NOMO-1 treated with DMSO at 0.1 percent for 48 hours (cell line): ENCODE results near the gene COA7.

Source experiments
- DNase-seq: peaks from one replicate; lab custom pipeline; 2025; ENCODE audit not compliant: unreplicated experiment; lab: John Stamatoyannopoulos, UW

The COA7 gene

DNA sequence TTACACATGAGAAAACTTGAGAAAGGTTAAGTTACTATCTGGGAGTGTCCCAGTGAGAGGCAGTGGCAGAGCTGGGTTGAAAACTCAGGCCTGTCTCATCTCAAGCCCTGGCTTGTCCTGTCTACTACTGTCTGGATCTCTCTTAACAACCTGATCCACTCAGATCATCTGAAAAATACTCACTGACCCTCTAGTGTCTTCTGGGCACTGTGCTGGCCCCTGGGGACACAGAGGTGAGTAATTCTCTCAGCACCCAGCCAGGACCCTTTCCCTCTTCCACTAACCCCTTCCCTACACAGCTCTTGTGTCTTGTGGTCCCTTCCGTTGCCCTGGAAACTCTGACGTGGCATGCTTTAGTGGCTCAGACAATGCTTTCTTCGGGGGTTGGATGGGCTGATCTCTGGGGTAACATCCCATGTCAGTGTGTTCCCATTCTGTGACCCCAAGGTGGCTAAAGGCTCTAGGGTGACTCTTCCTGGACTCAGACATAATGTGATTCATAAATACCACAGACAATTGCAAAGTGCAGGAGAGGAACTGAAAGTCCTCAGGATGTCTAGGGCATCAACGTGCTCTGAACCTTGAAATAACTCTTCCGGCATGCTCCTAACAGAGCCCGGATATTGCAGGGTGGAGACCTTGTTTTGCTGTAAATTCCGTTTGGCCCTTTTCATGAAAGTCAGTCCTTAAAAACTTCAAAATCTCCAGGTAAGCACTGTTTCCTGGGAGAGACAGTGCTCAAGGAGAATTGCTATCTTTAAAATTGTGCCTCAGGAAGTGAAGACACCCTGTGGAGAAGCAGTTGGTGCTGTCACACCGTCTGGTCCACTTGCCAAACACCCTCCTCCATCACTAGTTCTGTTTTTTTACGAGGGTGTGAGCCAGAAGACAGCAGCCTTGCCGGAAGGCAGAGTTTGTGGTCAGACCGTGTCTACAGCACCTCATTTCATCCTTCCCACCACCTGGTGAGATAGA lies 61.1 kb downstream of the COA7 start:
- peak; percentile 97 for DNase-seq

DNA sequence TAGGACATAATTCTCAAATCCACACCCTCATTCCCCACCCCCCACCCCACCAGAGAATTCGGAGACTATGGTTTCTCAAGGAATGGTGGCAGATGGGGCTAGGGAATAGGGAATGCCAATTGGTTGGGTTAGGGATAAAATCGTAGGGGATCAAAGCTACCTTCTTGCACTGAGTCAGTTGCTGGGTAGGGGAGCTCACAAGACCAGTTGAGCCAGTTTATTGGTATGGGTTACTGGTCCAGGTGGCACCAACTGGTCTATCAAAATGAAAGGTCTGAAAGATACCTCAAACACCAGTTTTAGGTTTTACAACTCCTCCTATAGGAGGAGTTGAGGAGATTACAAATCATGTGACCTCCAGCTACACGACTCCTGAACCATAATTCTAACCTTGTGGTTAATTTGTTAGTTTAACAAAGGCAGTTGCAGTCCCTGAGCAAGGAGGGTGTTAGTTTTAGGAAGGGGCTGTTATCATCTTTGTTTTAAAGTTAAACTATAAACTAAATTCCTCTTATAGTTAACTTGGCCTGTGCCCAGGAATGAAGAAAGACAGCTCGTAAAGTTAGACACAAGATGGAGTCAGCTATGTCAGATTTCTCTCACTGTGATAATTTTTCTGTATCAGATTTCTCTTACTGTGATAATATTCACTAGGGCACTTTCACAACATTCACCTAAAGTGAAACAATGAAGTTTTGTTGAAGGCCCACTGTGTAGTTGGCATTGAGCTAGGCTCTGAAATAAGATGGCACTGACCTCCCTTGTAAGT lies 62.6 kb downstream of the COA7 start:
- DNase-seq: no peak
